Choroid plexus epithelial cell (primary cell): ENCODE measurements around the gene SERPINB7.

ENCODE experiments used
- DNase-seq: peaks from one replicate; pipeline ENCODE4 v3.0.0-alpha.2; 2010; ENCODE audit warnings: low read depth
- H3K4me3 ChIP-seq: 2 replicates; pipeline ENCODE4 v1.5.1; 2011; ENCODE audit warnings: low read depth, mild to moderate bottlenecking, control low read depth, low read length, moderate library complexity
- CTCF ChIP-seq: conservative IDR thresholded peaks from 2 replicates; pipeline ENCODE4 v1.5.1; 2011; ENCODE audit warnings: low read depth, mild to moderate bottlenecking, control low read depth, inconsistent platforms, low read length, moderate library complexity

Gene SERPINB7

DNA sequence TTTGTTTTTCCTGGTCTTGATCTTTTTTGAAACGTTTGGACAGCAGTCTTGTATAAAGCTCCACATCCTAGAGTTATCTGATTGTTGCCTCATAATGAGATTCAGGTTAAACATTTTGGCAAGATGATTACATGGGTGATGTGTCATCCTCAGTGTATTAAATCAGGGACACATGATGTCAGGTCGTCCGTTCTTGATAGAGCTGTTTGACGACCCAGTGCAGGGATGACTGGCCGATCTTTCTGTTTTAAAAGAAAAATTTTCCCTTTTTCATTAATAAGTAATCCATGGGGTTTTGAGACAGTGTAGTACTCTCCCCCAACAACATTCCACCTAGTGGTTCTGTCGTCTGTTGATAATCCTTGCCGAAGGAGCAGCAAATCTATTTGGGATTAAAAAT lies 67.8 kb downstream of the SERPINB7 start:
- TF ChIP-seq CTCF = no peak
- DNase-seq = no peak
- no peak overlapping the region for H3K4me3 ChIP-seq

DNA sequence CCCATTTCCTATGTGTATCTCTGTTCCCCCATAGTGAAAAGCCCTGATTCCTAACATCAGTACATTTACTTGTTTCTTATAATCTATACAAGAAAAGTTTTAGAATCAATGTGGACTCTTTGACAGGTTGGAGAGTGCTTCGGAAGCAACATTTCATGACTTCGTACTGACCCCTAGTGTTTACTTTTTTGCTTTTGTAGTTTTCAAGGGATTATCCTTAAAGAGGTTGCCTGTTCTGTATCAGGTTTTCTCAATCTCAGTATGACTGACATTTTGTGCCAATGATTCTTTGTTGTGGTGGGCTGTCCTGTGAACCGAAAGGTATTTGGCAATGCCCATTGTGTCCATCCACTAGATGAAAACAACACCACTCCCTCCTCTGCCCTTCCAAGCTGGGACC lies 69.0 kb downstream of the SERPINB7 start:
- TF ChIP-seq CTCF = peak; percentile 61
- H3K4me3 ChIP-seq = no peak overlapping the region
- DNase-seq = peak; percentile 77

- DNase-seq = peak; percentile 84
These were observed 72.9 kb downstream of the SERPINB7 start for GRCh38 chr18:63848159-63848558.

DNA sequence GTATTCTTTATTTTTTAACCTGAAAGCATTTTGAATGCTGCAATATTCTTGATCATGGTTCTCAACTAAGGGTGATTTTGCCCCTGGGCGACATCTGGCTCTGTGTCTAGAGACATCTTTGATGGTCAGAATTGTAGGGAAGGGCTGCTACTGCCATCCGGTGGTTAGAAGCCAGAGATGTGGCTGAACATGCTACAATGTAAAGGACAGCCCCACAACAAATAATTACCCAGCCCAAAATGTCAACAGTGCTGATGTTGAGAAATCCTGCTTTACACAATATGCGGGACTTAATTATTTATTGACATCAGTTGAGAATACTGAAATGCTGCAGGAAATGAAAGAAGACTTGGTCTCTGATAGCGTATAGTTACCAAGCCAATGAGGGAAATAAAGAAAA lies 74.8 kb downstream of the SERPINB7 start:
- DNase-seq = peak; percentile 51
- no peak overlapping the region for H3K4me3 ChIP-seq
- TF ChIP-seq CTCF = peak; percentile 79

More at GRCh38 chr18:63848159-63848558, 72.9 kb downstream of the SERPINB7 start:
- H3K4me3 ChIP-seq = no peak overlapping the region
- TF ChIP-seq CTCF = peak; percentile 76

GRCh38 chr18:63850636-63851035 lies 75.4 kb downstream of the SERPINB7 start:
- DNase-seq = no peak
- TF ChIP-seq CTCF = no peak
- H3K4me3 ChIP-seq = no peak overlapping the region
